PFSK-1 (cell line): Measurements from ENCODE around the gene UBE2J1.

Source experiments
- FOXP2 ChIP-seq: optimal IDR thresholded peaks from 2 replicates; pipeline ENCODE3; 2011; ENCODE audit warnings: borderline replicate concordance, control low read depth, inconsistent platforms; ENCODE audit not compliant: insufficient read depth; ENCODE audit errors: extremely low read length, extremely low read depth
- POLR2AphosphoS5 ChIP-seq: IDR thresholded peaks from 2 replicates; pipeline ENCODE4 v1.6.1; 2012; ENCODE audit warnings: low read depth, mild to moderate bottlenecking, control low read depth, low read length, moderate library complexity
- SIN3A ChIP-seq: IDR thresholded peaks from 2 replicates; pipeline ENCODE4 v1.6.1; 2012; ENCODE audit warnings: mild to moderate bottlenecking, low read length, moderate library complexity, borderline replicate concordance; ENCODE audit not compliant: insufficient read depth
- TAF1 ChIP-seq: IDR thresholded peaks from 2 replicates; pipeline ENCODE4 v1.6.1; 2012; ENCODE audit warnings: low read length, control low read depth, borderline replicate concordance; ENCODE audit not compliant: insufficient read depth
- TF ChIP-seq, protein P1 (sequence below), 2 experiments: IDR thresholded peaks; 2 replicates each; pipeline versions ENCODE4 v1.6.1 to v1.8.0; 2011 to 2012; ENCODE audit warnings: low read depth in 2 of 2, low read length in 2 of 2, control low read depth in 1 of 2, inconsistent platforms in 1 of 2, mild to moderate bottlenecking in 1 of 2, moderate library complexity in 1 of 2; ENCODE audit not compliant: insufficient read depth in 1 of 2

The UBE2J1 gene

DNA sequence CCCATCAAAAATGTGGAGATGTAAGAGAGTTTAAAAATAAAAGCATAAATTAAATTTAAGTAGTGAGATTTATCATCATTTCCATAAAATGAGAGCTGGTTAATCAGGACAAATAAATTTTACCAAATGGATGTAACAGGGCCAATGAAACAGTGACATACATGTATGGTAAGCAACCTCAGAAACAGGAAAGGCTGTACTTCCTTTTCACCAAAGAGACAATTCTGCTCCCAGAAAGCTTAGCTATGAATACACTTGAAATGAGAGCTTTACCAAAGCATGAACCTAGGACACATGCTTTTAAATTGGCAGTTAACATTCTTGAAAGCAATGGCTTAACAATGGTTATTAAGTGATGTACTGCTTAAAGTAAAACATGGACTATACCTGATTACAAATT lies 12.1 kb upstream of the UBE2J1 start:
- TF ChIP-seq, protein P1, sequence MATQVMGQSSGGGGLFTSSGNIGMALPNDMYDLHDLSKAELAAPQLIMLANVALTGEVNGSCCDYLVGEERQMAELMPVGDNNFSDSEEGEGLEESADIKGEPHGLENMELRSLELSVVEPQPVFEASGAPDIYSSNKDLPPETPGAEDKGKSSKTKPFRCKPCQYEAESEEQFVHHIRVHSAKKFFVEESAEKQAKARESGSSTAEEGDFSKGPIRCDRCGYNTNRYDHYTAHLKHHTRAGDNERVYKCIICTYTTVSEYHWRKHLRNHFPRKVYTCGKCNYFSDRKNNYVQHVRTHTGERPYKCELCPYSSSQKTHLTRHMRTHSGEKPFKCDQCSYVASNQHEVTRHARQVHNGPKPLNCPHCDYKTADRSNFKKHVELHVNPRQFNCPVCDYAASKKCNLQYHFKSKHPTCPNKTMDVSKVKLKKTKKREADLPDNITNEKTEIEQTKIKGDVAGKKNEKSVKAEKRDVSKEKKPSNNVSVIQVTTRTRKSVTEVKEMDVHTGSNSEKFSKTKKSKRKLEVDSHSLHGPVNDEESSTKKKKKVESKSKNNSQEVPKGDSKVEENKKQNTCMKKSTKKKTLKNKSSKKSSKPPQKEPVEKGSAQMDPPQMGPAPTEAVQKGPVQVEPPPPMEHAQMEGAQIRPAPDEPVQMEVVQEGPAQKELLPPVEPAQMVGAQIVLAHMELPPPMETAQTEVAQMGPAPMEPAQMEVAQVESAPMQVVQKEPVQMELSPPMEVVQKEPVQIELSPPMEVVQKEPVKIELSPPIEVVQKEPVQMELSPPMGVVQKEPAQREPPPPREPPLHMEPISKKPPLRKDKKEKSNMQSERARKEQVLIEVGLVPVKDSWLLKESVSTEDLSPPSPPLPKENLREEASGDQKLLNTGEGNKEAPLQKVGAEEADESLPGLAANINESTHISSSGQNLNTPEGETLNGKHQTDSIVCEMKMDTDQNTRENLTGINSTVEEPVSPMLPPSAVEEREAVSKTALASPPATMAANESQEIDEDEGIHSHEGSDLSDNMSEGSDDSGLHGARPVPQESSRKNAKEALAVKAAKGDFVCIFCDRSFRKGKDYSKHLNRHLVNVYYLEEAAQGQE (IDR thresholded peaks at IDR 0.05; ENCODE audit: insufficient read depth in 1 of 2, low read depth in 2 of 2, low read length in 2 of 2), result no peak
- no peak for TF ChIP-seq TAF1
- no peak for TF ChIP-seq POLR2AphosphoS5
- no peak for TF ChIP-seq FOXP2
- no peak for TF ChIP-seq SIN3A

DNA sequence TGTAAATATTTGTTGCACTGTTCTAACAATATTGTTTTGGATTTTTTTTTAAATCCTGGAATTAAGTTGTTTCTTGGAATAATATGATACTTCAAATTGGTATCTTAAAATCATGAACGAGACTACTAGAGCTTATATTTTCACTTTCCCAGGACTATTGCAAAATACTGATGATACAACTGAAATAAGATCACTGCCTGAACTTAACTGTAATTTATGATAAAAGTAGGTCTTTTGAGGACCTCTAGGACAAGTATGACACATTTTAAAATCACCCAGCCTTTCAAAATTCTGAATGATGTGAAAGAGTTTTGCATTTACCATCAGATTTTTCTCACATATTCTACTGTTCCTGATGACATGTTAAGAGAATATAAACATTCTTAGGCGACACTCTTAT lies 8.6 kb upstream of the UBE2J1 start:
- TF ChIP-seq TAF1 (no peak), FOXP2 (no peak), POLR2AphosphoS5 (no peak)
- TF ChIP-seq, protein P1 (IDR thresholded peaks at IDR 0.05; ENCODE audit: insufficient read depth in 1 of 2, low read depth in 2 of 2, low read length in 2 of 2), result no peak

DNA sequence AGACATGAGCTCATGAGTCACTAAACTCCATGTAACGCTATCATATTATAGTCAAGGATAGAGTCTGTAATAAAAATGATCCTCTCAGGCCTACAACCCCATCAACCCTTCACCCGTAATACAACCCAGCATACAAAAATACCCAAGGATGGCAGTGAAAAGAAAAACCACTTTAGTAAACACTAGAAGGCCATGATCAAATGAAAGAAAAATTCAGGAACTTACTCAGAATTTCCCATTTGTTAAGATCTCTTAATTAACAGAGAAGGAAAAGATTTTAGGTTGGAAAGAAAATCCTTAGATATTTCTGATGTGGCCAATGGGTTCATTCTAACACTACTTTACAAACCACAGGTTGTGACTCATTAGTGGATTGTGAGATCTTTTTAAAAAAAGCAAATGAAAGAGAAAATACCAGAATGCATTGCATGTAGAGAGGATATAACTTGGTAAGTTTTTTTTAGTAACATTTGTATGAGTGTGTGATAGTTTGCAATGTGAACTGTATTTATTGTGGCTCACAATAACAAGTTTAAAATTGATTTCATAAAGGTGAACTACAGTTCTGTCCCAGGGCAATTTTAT lies 8.0 kb upstream of the UBE2J1 start:
- TF ChIP-seq, protein P1 (IDR thresholded peaks at IDR 0.05; ENCODE audit: insufficient read depth in 1 of 2, low read depth in 2 of 2, low read length in 2 of 2), result no peak
- TF ChIP-seq POLR2AphosphoS5 (no peak), TAF1 (no peak)

DNA sequence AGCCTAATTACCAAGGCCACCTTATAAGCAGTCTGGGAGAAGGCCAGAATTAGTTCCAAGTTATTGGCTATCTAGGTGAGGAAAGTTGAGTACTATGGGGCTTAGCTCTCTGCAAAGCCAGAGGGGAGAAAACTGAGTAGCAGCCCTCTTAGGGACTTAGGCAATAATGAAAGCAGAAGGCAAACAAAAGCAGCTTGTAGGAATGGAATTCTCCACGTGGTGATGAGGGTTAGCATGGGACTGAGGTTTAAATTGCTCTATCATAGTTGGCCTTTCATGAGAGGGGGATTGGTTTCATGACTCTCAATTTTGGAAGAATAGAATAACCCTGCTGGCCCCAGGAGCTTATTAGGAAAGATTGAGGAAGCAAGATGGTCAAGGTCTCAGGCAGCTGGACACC lies 7.0 kb upstream of the UBE2J1 start:
- TF ChIP-seq TAF1 (no peak), SIN3A (no peak)

DNA sequence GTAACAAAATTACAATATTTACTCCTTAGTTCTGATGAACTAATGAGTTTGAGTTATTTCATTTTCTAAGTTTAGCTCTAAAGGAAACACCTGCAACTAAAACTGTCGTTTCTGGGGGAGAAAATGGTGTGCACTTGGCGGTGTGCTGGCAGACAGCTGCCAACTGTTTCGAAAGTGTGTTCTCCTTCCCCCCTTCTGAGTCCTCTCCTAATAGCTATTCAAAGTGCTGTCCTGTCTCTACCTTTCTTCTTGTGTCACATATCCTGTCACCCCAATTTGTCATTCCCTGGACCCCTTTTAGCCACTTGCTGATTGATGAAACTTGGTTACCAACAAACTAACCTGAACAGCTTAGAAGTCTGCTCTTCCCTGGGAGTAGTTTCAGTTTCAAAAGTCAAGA lies 4.9 kb upstream of the UBE2J1 start:
- no peak for TF ChIP-seq TAF1
- TF ChIP-seq POLR2AphosphoS5, result no peak

DNA sequence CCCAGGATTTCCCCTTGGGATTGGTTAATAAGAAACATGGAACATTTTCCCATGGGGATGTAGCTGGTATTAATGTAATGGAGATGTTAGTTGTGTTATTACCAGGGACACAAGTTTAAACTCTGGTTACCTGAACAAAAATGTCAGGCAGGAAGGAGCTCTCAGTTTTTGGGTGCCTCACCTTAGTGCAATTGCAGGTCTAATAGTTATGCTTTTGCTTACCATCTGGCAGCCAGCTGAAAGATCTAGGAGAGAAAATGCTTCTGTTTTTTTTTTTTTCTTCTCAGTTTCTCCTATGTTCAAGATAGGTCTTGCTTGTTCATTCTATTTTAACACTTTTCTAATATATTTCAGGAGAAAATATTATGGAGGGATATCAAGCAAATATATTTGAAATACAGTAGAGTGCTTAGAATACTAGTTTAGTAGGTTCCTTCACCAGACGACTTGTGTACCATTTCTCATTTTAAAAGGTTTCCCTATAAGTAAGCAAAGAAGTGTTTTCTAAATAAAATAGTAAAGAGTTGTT lies 4.2 kb upstream of the UBE2J1 start:
- TF ChIP-seq TAF1 (no peak), POLR2AphosphoS5 (no peak), SIN3A (no peak), FOXP2 (no peak)
- TF ChIP-seq, protein P1 (IDR thresholded peaks at IDR 0.05; ENCODE audit: insufficient read depth in 1 of 2, low read depth in 2 of 2, low read length in 2 of 2), result no peak
